Measurements from ENCODE around the gene ALOX15. TPM values are rescaled to one million over a fixed set of nuclear protein-coding genes. Genes with fewer than 3 reads are reported as not detected.
"Not testable (repeated sequence)": the region's sequence is repeated elsewhere in the genome, so short reads cannot be mapped to it uniquely, and the experiment has no call there.

Gene ALOX15
- total RNA-seq, 1 experiment from 2014 or later: not detected

- no peak for DNase-seq (ENCODE audit: low read depth)
Observed at GRCh38 chr17:4594406-4594805, 47.1 kb downstream of the ALOX15 start.

- no peak for DNase-seq (ENCODE audit: low read depth)
Observed at GRCh38 chr17:4593021-4593421, 48.5 kb downstream of the ALOX15 start.

- no peak for DNase-seq (ENCODE audit: low read depth)
Observed at GRCh38 chr17:4592240-4593005, 49.1 kb downstream of the ALOX15 start.

- DNase-seq (ENCODE audit: low read depth): no peak
Observed at GRCh38 chr17:4591529-4591928, 49.9 kb downstream of the ALOX15 start.

- DNase-seq (ENCODE audit: low read depth): no peak
Observed at GRCh38 chr17:4590981-4591453, 50.5 kb downstream of the ALOX15 start.

GRCh38 chr17:4590042-4590441 lies 51.4 kb downstream of the ALOX15 start:
- not testable (repeated sequence) for DNase-seq (ENCODE audit: low read depth)

- no peak for DNase-seq (ENCODE audit: low read depth)
Observed at GRCh38 chr17:4588898-4589625, 52.4 kb downstream of the ALOX15 start.

- no peak for DNase-seq (ENCODE audit: low read depth)
Observed at GRCh38 chr17:4588391-4588790, 53.1 kb downstream of the ALOX15 start.

GRCh38 chr17:4587803-4588202 lies 53.7 kb downstream of the ALOX15 start:
- DNase-seq (ENCODE audit: low read depth): no peak

GRCh38 chr17:4587195-4587594 lies 54.3 kb downstream of the ALOX15 start:
- no peak for DNase-seq (ENCODE audit: low read depth)

GRCh38 chr17:4586043-4586442 lies 55.4 kb downstream of the ALOX15 start:
- DNase-seq (ENCODE audit: low read depth): no peak

- DNase-seq (ENCODE audit: low read depth): no peak
Observed at GRCh38 chr17:4585638-4585994, 55.9 kb downstream of the ALOX15 start.

GRCh38 chr17:4584917-4585637 lies 56.4 kb downstream of the ALOX15 start:
- DNase-seq (ENCODE audit: low read depth): no peak

- no peak for DNase-seq (ENCODE audit: low read depth)
Observed at GRCh38 chr17:4584101-4584916, 57.2 kb downstream of the ALOX15 start, which contains the start of gene SMTNL2. Gene SMTNL2, plus strand, starts transcription at chr17:4584529. Its CDS starts 77 bp downstream, at chr17:4584606.

GRCh38 chr17:4583782-4584100 lies 57.7 kb downstream of the ALOX15 start:
- DNase-seq (ENCODE audit: low read depth): no peak

GRCh38 chr17:4583206-4583605 lies 58.3 kb downstream of the ALOX15 start:
- DNase-seq (ENCODE audit: low read depth): no peak

GRCh38 chr17:4582691-4583090 lies 58.8 kb downstream of the ALOX15 start:
- no peak for DNase-seq (ENCODE audit: low read depth)

- no peak for DNase-seq (ENCODE audit: low read depth)
Observed at GRCh38 chr17:4582101-4582501, 59.4 kb downstream of the ALOX15 start.

Measured in RPMI7951 (cell line).